GM21381 (cell line): ENCODE measurements around the gene TMEM164.

Experiments used
- ATAC-seq: cut with Tn5 transposase; IDR thresholded peaks from one replicate; pipeline ENCODE4 v1.9.1; 2021; ENCODE audit warnings: mild to moderate bottlenecking, moderate library complexity; ENCODE audit not compliant: unreplicated experiment

TMEM164 gene

DNA sequence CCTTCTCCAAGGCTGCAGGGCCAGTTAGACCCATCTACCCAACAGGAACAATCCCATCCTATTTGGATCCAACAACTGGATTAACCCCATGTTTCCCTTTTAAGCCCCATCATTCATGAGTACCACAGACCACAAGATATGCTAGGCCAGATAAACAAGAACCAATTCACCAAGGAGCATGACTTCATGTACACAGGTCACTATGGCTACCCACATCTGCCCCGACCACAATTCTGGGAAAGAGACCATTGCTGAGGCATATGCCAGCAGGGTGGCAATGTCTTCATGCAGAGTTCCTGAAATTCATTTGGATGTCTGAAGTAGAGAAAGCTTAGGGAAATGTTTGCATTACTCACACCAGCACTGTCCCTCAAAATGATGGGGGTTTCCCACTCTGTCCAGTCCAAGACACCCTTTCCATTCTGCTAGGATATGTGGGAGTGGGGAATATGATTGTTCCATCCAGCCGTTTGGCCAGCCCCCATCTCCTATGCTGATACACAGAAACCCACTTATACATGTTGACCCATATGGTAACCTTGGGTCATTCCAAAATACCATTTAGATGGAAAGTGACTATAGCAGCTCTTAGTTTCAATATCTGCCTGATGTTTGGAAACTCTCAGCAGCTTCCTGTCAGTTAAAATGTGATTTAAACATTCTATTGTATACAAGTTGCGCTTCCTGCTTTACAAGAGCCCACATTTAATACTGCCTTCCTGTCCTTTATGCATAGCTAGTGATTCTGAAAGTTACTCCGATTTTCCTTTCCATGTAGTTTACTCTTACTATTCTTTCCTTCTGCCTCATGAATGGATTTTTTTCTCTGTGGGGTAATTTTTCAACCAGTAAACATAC, 186.0 kb downstream of the TMEM164 start:
- no peak for ATAC-seq

DNA sequence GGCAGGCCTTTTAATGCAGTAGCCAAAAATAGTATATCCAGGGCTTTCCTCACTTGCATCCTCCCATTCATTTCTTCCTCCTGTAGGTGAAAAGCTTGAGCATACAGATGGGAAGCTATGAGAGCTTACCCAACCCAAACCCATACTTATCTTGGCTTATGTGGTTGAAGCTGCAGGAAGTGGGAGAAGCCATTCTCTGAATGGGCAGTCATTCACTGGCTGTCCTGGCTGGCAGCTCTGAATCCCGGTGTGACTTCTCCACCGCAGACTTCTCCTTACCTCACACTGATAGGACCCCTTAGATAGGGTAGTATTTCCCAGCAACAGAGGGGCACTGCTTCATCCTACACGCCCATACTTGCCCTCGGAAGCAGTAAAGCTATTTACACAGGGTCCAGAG, 189.6 kb downstream of the TMEM164 start:
- no peak for ATAC-seq

DNA sequence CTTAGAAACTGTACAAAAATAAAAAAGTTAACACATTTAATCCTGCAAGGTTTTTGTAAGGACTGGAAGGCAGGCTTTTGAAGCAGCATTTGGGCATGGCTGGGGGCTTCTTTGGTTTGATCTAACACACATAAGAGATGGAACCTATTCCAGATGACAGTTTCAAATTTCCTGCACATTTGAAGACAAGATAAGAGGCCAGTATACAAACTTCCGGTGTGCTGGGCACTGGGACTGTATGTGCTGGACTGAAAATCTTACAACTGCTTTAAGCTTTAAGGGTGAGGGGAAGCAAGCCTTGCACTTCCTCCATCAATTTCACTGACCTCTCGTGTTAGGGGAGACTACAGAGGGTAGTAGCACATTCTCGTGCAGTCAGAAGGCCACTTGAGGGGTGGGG, 192.1 kb downstream of the TMEM164 start:
- ATAC-seq: no peak

DNA sequence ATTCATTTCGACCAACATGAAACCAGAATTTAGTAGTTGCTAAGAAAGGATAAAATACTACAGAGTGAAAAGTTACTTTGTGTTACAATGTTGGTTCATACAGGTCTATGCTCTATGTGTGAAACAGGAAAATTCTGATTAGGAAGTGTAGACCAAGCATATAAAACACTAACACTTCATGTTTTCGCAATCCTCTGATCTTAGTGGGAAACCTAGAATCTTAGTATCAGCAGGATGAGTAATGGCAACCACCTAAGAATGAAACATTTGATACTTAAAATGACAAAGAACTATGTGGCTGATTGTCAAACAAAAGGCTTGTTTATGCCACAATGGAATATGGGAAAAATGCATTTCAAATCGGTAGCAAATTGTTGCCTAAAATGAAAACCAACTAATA, 198.9 kb downstream of the TMEM164 start:
- no peak for ATAC-seq

DNA sequence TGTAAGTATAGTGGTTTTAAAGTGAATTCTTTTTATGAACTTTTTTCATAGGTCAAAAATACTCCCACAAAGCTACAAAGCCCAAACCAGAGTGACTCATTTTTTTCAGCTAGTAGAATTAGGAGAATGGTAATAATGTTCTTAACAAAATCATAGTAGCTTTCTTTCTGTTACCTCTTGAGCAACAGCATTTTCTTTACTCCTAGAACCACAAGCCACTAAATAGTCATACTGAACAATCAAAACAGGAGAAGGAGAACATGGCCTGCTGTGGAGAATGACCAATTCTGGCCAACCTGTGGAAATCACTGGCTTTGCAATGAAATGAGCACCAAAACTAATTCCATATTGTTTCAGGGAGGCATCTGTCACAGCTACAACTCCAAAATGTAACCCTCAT, 202.1 kb downstream of the TMEM164 start:
- no peak for ATAC-seq

DNA sequence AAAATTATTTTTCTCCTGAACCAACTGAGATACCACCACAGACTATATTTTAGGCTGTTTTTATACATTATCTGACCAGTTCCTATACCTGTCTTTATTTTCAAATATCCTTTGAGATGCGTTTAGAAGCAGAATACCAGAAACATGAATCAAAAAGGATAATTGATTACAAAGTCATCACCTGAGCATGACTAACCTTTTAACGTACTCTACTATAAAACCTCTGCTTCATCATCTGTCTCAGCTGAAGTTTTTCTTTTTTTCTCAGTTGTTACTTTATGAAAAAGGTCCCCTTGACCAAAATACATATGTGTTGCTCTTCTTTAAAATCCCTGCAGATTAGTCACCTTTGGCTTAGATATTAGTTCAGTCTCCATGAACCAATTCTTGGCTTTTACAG, 205.2 kb downstream of the TMEM164 start:
- ATAC-seq: no peak

DNA sequence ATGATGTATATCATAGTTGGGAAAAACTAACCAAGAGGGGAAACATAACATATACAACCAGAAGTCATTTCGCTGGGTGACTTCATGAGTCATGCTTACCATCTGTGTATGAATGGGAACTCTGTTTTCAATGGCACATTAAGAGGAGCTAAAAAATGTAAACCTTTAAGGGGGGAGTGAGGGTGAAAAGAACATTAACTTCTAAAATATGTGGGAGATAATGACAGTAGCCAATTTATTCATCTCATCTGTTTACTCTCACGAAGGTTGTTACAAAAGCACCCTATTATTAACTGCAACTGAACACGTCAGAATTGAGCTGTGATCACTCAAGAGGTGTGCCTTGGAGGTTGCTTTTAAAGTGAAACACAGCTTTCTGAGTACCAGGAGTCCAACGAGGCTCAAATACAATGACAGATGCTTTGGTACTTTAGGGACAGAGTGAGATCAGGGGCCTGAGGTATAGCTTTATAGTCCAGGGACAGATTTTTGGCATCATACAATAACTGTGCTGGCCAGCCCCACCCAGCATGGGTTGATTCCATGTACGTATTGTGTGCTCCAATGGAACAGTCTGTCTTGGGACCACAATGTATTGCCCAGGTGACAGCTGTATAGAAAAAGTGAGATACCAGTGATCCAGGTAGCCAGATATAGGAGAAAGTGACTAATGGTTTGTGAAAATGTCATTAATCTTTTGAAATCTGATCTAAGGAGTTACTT, 207.7 kb downstream of the TMEM164 start:
- no peak for ATAC-seq

DNA sequence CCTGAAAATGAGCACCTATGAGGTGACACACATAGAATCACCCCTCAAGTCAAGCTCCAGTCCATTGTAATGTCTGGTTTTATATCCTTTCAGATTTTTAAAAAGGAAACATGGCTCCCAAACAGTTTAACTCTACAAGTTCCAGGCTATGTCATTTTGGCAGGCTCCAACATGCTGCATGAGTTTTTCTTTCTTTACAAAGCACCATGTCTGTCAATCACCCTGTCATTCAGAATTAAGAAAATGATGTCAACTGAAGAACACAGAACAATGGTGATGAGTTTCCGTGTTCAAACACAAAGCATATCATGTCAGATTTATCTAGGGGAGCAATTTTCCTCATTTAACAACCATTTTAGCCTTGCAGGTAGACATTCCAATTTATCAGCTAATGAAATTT, 208.4 kb downstream of the TMEM164 start:
- no peak for ATAC-seq

DNA sequence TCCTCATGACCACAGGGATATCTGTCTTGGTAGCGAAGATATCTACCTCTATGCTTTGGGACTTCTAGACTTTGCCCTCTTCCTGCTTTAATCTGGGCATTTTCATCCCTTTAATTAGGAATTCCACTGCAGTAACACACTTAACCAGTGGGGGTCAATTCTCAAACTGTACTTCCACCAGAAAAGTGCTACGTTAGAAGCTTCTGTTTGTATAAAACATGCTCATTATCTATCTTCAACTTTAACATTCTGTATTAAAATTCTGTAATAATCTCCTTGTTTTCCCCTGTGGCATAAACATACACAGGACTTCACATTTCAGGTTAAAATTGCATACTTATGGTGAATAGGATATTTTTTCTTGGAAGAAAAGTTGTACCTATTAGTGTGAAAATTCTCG, 209.4 kb downstream of the TMEM164 start:
- ATAC-seq: no peak

DNA sequence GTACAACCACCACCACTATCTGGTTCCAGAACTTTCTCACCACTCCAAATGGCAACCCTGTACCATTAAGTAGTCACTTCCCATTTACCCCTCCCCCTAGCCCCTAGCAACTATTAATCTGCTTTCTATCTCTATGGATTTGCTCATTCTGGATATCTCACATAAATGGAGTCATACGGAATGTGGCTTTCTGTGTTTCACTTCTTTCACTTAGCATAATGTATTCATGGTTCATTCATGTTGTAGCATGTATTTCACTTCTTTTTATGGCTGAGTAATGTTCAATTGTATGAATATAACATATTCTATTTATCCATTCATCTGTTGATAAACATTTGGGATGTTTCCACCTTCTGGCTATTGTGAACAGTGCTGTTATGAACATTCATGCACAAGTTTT, 210.3 kb downstream of the TMEM164 start:
- no peak for ATAC-seq

DNA sequence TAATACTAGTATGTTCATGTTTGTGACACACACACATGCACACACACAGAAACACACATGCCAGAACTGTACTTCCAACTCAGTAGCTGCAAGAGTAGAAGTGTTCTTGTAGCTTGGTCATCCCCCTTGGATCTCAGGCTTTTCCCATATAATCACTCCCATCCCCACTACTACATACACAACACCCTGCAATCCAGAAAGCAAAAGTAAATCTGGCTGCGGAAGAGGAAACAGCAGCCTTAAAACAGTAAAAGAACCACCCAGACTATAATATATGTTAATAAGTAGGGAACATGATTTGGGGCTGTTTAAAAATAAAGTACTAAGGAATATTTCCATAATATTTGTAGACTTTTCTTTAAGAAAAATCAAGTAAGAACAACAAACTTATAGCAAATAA, 211.8 kb downstream of the TMEM164 start:
- no peak for ATAC-seq

DNA sequence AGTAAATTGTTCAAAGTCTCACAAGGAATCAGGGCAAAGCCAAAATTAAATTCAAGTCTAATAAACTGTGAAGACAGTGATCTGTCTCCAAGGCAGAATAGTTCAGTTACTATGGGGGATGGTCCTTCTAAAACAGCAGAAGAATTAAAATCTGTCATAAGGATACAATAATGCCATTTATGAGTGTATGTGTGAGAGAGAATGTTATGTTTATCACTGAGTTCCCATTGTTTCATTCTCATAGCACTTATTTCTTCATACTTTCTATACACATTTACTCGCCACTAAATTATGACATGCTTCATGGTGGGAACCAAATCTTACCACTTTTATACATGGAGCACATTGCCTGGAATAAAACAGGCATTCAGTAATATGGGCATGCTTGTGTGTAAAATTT, 212.5 kb downstream of the TMEM164 start:
- ATAC-seq: no peak

DNA sequence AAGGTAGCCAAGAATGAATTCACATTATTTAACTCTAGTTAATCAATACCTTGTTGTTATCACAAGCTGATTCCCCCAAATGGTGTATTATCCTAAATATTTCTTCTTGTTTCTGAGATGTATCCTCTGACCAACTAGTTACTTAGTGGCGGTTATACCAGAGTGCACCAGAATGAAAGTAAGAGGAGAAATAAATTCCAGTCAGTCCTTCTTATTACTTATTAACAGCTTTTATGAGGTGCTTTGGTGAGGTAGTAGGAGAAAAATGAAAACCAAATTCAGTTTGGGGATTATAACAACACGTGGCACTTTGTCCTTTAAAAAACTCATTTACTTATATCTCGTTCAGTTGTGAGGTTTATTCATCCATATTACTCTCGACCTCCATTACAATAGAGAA, 213.1 kb downstream of the TMEM164 start:
- no peak for ATAC-seq

DNA sequence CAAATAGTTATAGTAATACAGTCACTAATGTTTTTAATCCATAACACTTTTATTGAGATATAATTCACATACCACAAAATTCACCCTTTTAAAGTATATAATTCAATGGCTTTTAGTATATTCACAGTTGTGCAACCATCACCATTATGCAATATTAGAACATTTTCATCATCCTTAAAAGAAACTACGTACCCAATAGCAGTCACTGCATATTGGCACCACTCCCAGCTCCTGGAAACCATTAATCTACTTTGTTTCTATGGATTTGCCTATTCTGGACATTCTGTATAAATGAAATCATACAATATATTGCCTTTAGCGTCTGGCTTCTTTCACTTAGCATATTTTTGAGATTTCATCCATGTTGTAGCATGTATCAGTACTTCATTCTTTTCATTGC, 215.7 kb downstream of the TMEM164 start:
- no peak for ATAC-seq

DNA sequence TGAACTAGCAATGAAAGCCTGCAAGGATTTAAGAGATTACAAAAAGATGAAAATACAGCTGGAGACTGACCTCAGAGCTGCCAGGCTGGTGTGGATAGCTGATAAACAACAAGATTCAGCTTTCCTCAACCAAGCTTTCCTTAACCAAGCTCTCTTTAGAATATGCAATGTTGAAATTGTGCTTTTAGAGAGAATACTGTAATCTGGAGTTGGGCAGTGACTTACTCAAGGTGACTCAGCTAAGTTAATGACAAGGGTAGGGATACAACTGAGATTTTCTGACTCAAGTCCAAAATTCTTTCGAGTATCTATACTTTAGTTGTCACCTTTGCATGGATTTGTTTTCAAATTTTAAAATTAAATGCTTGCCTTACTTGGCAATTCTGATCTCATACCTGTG, 217.0 kb downstream of the TMEM164 start:
- no peak for ATAC-seq

DNA sequence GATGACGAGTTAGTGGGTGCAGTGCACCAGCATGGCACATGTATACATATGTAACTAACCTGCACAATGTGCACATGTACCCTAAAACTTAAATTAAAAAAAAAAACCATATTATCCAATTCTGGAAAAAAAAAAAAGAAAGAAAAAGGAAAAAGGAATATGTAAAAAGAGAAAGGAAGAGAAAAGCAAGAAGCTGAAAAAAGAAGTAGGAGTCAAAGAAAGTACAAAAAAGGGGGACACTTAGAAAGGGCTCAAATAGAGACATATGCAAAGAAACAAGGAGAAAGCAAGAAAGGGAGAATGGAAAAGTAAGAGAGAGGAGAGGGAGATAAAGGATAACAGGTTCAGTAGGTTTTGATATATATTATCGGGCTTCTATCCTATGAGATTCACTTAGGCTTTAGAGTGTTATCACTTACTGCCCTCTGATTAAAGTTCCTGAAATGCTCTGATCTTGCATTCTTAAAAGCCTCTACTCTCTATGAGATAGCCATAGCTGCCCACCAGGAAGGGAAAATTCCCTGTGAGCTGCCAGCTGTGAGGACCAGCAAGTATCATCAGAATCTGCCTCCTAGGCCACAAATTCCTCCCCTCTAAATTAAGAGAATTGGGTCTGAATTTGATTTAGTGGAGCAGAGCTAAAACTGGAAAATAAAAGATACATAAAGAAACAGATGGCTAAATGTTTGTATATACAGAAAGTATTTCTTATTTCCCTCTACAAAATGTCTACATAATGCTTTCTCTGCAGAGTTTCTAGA, 219.8 kb downstream of the TMEM164 start:
- ATAC-seq: no peak

DNA sequence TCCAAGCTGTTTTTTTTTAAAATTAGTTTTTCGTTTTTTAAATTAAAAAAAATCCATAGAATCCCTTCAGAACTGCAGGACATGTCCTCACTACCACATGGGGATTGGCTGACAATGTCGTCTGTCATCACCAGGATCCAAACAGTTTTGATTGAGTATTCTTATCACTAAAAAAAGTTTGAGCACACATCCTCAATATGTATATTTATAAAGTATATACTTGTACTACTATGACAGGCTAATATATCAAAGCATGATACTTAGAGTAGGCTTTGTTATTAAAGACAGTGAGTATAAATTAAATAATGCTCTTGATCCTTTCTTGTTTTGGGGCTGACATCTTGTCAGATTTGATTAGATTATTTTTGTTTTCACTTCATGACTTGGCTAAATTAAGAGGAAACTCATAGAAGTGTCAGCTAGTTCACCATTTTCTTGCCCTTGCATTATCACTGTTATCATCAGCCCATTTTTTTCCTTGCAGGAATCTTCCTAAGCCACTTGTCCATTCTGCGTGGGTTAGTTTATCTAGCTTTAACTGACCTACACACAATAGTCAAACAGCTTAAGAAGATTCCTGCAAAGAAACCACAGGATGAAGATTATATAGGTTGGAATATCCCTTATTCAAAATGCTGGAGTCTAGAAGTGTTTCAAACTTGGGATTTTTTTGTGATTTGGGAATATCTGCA, 222.2 kb downstream of the TMEM164 start:
- no peak for ATAC-seq

DNA sequence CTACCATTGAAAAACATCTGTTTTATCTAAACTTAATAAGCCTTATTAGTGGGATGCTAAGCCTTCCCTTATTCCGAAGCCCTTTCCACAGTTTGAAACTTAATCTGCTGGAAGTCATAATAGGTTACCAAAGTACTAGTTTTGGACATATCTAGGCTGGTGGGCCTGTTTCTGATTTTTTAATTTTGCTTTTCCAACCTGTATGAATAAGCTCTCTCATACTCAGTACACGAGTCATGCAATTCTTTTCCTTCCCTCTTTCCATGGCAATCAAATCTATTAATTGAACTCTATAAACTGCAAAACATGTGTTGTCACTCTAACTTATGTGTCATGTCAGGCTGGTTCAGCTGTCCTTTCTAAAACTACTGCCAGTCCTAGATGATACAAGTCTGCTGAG, 224.0 kb downstream of the TMEM164 start:
- ATAC-seq: no peak
